ENCODE measurements around the gene GLT8D2. TPM values are rescaled to one million over a fixed set of nuclear protein-coding genes. Genes with fewer than 3 reads are reported as not detected.
A peak's percentile ranks its signal among the peaks of the same experiment; 100 is the strongest.

Gene GLT8D2
- polyA plus RNA-seq, 3 donors: not detected

DNA sequence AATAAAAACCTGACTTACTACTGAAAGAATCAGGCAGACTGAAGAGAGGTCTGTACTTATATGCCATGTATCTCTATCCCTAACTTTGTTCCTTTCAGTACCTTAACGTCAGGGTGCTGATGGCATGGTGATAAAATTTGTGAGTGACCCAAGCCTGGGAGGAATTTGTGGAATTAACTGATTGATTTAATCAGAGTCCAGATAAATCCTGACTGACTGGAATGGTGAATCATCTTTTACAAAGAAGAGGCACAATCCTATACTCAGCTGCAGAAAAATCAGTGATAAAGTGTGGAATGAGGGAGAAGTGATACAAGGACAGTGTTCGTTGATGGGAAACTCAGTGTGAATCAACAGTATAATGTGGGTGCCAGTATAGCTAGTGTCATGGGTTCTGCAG, 80.6 kb downstream of the GLT8D2 start:
- Histone ChIP-seq H3K9ac (ENCODE audit: insufficient read depth, low read length, poor library complexity, severe bottlenecking) (no peak overlapping the region), H3K36me3 (replicated peaks in 1 of 2; ENCODE audit: control insufficient read depth in 1 of 2, insufficient read depth in 2 of 2, low read length in 2 of 2) (peaks cover 17 to 33% of the 10 kb centered on the region in 2 donors), H3K4me2 (replicated peaks; ENCODE audit: extremely low read depth, low read length, poor library complexity, severe bottlenecking) (no peak overlapping the region), H3K9me3 (replicated peaks in 1 of 2; ENCODE audit: control insufficient read depth in 1 of 2, insufficient read depth in 1 of 2, low read length in 2 of 2) (no peaks in the 10 kb centered on the region), H3K27me3 (ENCODE audit: control insufficient read depth in 2 of 2, insufficient read depth in 2 of 2, low read length in 2 of 2) (no peaks in the 10 kb centered on the region), H3K27ac (ENCODE audit: low read depth in 1 of 2, low read length in 2 of 2) (no peak overlapping the region), H3K4me1 (ENCODE audit: control insufficient read depth in 1 of 2, insufficient read depth in 2 of 2, low read length in 2 of 2) (peaks cover 18 to 25% of the 10 kb centered on the region in 2 donors), H4K20me1 (ENCODE audit: insufficient read depth, low read length) (peaks cover 60% of the 10 kb centered on the region), H3K79me2 (ENCODE audit: insufficient read depth, low read length) (peaks cover 100% of the 10 kb centered on the region), H3K4me3 (replicated peaks in 1 of 3; ENCODE audit: low read depth in 2 of 3, low read length in 3 of 3) (no peak overlapping the region), H2AFZ (ENCODE audit: insufficient read depth, low read depth, low read length, poor library complexity, severe bottlenecking) (no peak overlapping the region)
- Mint-ChIP-seq H3K4me3 (no peak overlapping the region), H3K36me3 (peaks cover 17 to 37% of the 10 kb centered on the region in 2 donors), H3K27me3 (ENCODE audit: low read depth in 3 of 3) (no peaks in the 10 kb centered on the region), H3K27ac (peak overlapping the region in 1 of 7 donors; percentile 7), H3K4me1 (peaks cover 35% of the 10 kb centered on the region), H3K9me3 (peaks cover 0 to 1% (median 0%) of the 10 kb centered on the region in 7 donors)
- no peak for TF ChIP-seq CTCF (IDR thresholded peaks at IDR 0.05)
- no peak for DNase-seq
- 100% methylated on average over 1 of the region's 2 CpGs for WGBS (ENCODE audit: insufficient coverage)
- intact Hi-C loops (cut with micrococcal nuclease): loop anchor here (5.0 to 10.0 kb wide), 2 partner anchors 37 to 1145 kb away; partner anchors contain the start of gene HSP90B1 (in 1 of the 2)

- DNase-seq: no peak
- Mint-ChIP-seq H3K4me1 (peaks cover 34% of the 10 kb centered on the region), H3K36me3 (peaks cover 9 to 16% of the 10 kb centered on the region in 2 donors), H3K9me3 (peaks cover 0 to 1% (median 0%) of the 10 kb centered on the region in 7 donors), H3K27ac (peak overlapping the region in 5 of 7 donors; percentile 1 to 98 (median 96)), H3K27me3 (ENCODE audit: low read depth in 3 of 3) (peaks cover 0 to 2% (median 0%) of the 10 kb centered on the region in 3 donors), H3K4me3 (peak overlapping the region; percentile 93 to 97)
- H3K79me2 ChIP-seq (ENCODE audit: insufficient read depth, low read length): peaks cover 80% of the 10 kb centered on the region
- H3K4me2 ChIP-seq (replicated peaks; ENCODE audit: extremely low read depth, low read length, poor library complexity, severe bottlenecking): peak overlapping the region; percentile 87
- H3K9me3 ChIP-seq (replicated peaks in 1 of 2; ENCODE audit: control insufficient read depth in 1 of 2, insufficient read depth in 1 of 2, low read length in 2 of 2): no peaks in the 10 kb centered on the region
- H3K9ac ChIP-seq (ENCODE audit: insufficient read depth, low read length, poor library complexity, severe bottlenecking): peak overlapping the region; percentile 96
- peaks cover 5 to 18% of the 10 kb centered on the region in 2 donors for H3K36me3 ChIP-seq (replicated peaks in 1 of 2; ENCODE audit: control insufficient read depth in 1 of 2, insufficient read depth in 2 of 2, low read length in 2 of 2)
- no peak for TF ChIP-seq CTCF (IDR thresholded peaks at IDR 0.05)
- peak overlapping the region; percentile 95 for H2AFZ ChIP-seq (ENCODE audit: insufficient read depth, low read depth, low read length, poor library complexity, severe bottlenecking)
- peak overlapping the region; percentile 56 to 95 (median 84) for H3K4me3 ChIP-seq (replicated peaks in 1 of 3; ENCODE audit: low read depth in 2 of 3, low read length in 3 of 3)
- no CpG with 5 or more reads among the region's 1 CpG for WGBS (ENCODE audit: insufficient coverage)
- H4K20me1 ChIP-seq (ENCODE audit: insufficient read depth, low read length): peaks cover 35% of the 10 kb centered on the region
- intact Hi-C loops (cut with micrococcal nuclease): loop anchor here (5.0 to 10.0 kb wide), 2 partner anchors 34 to 1148 kb away; partner anchors contain the start of gene HSP90B1 (in 1 of the 2)
- no peaks in the 10 kb centered on the region for H3K27me3 ChIP-seq (ENCODE audit: control insufficient read depth in 2 of 2, insufficient read depth in 2 of 2, low read length in 2 of 2)
- H3K4me1 ChIP-seq (ENCODE audit: control insufficient read depth in 1 of 2, insufficient read depth in 2 of 2, low read length in 2 of 2): peaks cover 20 to 28% of the 10 kb centered on the region in 2 donors
- H3K27ac ChIP-seq (ENCODE audit: low read depth in 1 of 2, low read length in 2 of 2): peak overlapping the region in 1 of 2 donors; percentile 92
Observed at GRCh38 chr12:103966736-103967135, 83.3 kb downstream of the GLT8D2 start.

All from CD14-positive monocyte (primary cell).